GM12878 (cell line): ENCODE data around the gene SULT2A1. TPM values are rescaled to one million over a fixed set of nuclear protein-coding genes. Genes with fewer than 3 reads are reported as not detected.

Experiments used
- ATAC-seq: fragments of 200-7000 bp; cut with Tn5 transposase; 3 replicates; pipeline ENCODE4 v1.9.1; 2020; ENCODE audit warnings: mild to moderate bottlenecking, moderate library complexity
- BruUV-seq: library from RNA; stranded (reverse); fragments of 400-500 nt; replicated peaks from 2 replicates; lab custom pipeline; 2021; lab: Mats Ljungman, UMichigan
- CTCF ChIA-PET: fragments of 300-600 bp; sonication (Branson Sonifier 250); formaldehyde crosslinking; extraction: SDS; loops from one replicate; lab custom pipeline; 2021; ENCODE audit warnings: inconsistent platforms; lab: Yijun Ruan, JAX
- POLR2A ChIA-PET: fragments of 350-600 bp; formaldehyde crosslinking; extraction: SDS; loops from one replicate; lab custom pipeline; 2021; ENCODE audit warnings: inconsistent platforms; lab: Charles Lee
- RAD21 ChIA-PET: fragments of 300-600 bp; sonication (Branson Sonifier 250); formaldehyde crosslinking; loops from one replicate; lab custom pipeline; 2023; ENCODE audit warnings: antibody characterized with exemption; ENCODE audit not compliant: unreplicated experiment; lab: Charles Lee
- SMC1A ChIA-PET: fragments of 300-600 bp; sonication (Branson Sonifier 250); formaldehyde crosslinking; loops from one replicate; lab custom pipeline; 2023; ENCODE audit not compliant: unreplicated experiment, uncharacterized antibody; lab: Charles Lee
- DNase-seq: peaks from one replicate; pipeline ENCODE4 v3.0.0-alpha.2; 2011; ENCODE audit warnings: low read depth, low spot score
- FAIRE-seq: peaks from 3 replicates; lab custom pipeline; 2011; peaks lifted over from hg19 to GRCh38; lab: Jason Lieb, UNC
- H2AFZ ChIP-seq: 2 replicates; pipeline ENCODE4 v1.6.0; 2011; ENCODE audit warnings: low read depth, low read length, control low read depth; ENCODE audit not compliant: control insufficient read depth
- H3K27ac ChIP-seq: 2 replicates; pipeline ENCODE4 v1.5.1; 2011; ENCODE audit warnings: control low read depth; ENCODE audit not compliant: control insufficient read depth, insufficient read depth
- H3K27me3 ChIP-seq, 2 experiments: replicated peaks in 1 of 2; 2 replicates each; pipeline versions ENCODE4 v1.6.0 to v1.6.1; 2011; ENCODE audit warnings: low read length in 1 of 2; ENCODE audit not compliant: control insufficient read depth in 2 of 2, insufficient read depth in 2 of 2
- H3K36me3 ChIP-seq, 2 experiments: 2 replicates each; pipeline ENCODE4 v1.5.1; 2011; ENCODE audit warnings: low read length in 1 of 2; ENCODE audit not compliant: control insufficient read depth in 2 of 2, insufficient read depth in 2 of 2
- H3K4me1 ChIP-seq: 2 replicates; pipeline ENCODE4 v1.6.1; 2011; ENCODE audit warnings: mild to moderate bottlenecking, low read length, moderate library complexity, mixed read lengths; ENCODE audit not compliant: control insufficient read depth, insufficient read depth
- H3K4me2 ChIP-seq: 2 replicates; pipeline ENCODE4 v1.6.0; 2011; ENCODE audit warnings: control low read depth; ENCODE audit not compliant: control insufficient read depth, insufficient read depth
- H3K4me3 ChIP-seq: fragments of 200-600 bp; sonication (generic); 2 replicates; pipeline ENCODE4 v1.5.1; 2016
- H3K79me2 ChIP-seq: 2 replicates; pipeline ENCODE4 v1.6.0; 2011; ENCODE audit warnings: low read length; ENCODE audit not compliant: control insufficient read depth, insufficient read depth
- H3K9ac ChIP-seq: 2 replicates; pipeline ENCODE4 v1.8.0; 2011; ENCODE audit warnings: low read length, control low read depth, mixed read lengths; ENCODE audit not compliant: control insufficient read depth, insufficient read depth
- H3K9me3 ChIP-seq: replicated peaks from 3 replicates; pipeline ENCODE4 v1.5.1; 2011; ENCODE audit warnings: mild to moderate bottlenecking, low read length; ENCODE audit not compliant: control insufficient read depth, insufficient read depth
- H4K20me1 ChIP-seq: 2 replicates; pipeline ENCODE4 v1.6.0; 2011; ENCODE audit not compliant: control insufficient read depth, insufficient read depth
- ASH2L ChIP-seq: fragments of 300-600, 200-600 bp; sonication (generic); IDR thresholded peaks from 2 replicates; pipeline ENCODE4 v1.6.1; 2017; ENCODE audit warnings: low read depth, mild to moderate bottlenecking, borderline replicate concordance
- ATF7 ChIP-seq: fragments of 450-650 bp; IDR thresholded peaks from 2 replicates; pipeline ENCODE4 v1.6.1; 2016; ENCODE audit warnings: low read depth, mild to moderate bottlenecking
- BCL11A ChIP-seq: IDR thresholded peaks from 2 replicates; pipeline ENCODE4 v1.6.1; 2011; ENCODE audit warnings: low read depth, low read length
- CHD1 ChIP-seq: IDR thresholded peaks from 2 replicates; pipeline ENCODE4 v1.6.1; 2012; ENCODE audit warnings: low read depth, low read length, improper control_type of control experiment
- EZH2 ChIP-seq: IDR thresholded peaks from 2 replicates; pipeline ENCODE4 v1.6.1; 2012; ENCODE audit warnings: low read depth, mild to moderate bottlenecking, control low read depth, inconsistent platforms, low read length, borderline replicate concordance; ENCODE audit not compliant: control insufficient read depth
- FOXM1 ChIP-seq: IDR thresholded peaks from 2 replicates; pipeline ENCODE4 v1.6.1; 2012; ENCODE audit warnings: low read depth, mild to moderate bottlenecking, inconsistent platforms, low read length, moderate library complexity
- HDAC2 ChIP-seq: fragments of 200-600 bp; sonication (generic); IDR thresholded peaks from 2 replicates; pipeline ENCODE4 v1.6.1; 2017
- HDAC6 ChIP-seq: fragments of 200-600 bp; sonication (generic); IDR thresholded peaks from one replicate; pipeline ENCODE4 v1.8.0; 2017; ENCODE audit warnings: antibody characterized with exemption; ENCODE audit not compliant: unreplicated experiment
- KDM1A ChIP-seq: fragments of 200-600 bp; sonication (generic); IDR thresholded peaks from 2 replicates; pipeline ENCODE4 v1.6.1; 2016; ENCODE audit warnings: borderline replicate concordance
- MXI1 ChIP-seq: fragments of 150-350 bp; IDR thresholded peaks from 2 replicates; pipeline ENCODE4 v1.6.1; 2011; ENCODE audit warnings: low read depth, mild to moderate bottlenecking, inconsistent platforms, low read length, improper control_type of control experiment
- PML ChIP-seq: IDR thresholded peaks from 2 replicates; pipeline ENCODE4 v1.6.1; 2012; ENCODE audit warnings: low read length, inconsistent platforms
- SRF ChIP-seq, 2 experiments: IDR thresholded peaks; 2 replicates each; pipeline ENCODE4 v1.6.1; 2011; ENCODE audit warnings: low read depth in 2 of 2, low read length in 2 of 2, mild to moderate bottlenecking in 1 of 2, moderate library complexity in 1 of 2
- TARDBP ChIP-seq: IDR thresholded peaks from 2 replicates; pipeline ENCODE4 v1.6.1; 2016; ENCODE audit warnings: borderline replicate concordance
- WGBS: methylation state at CpG from one replicate; pipeline ENCODE4 v1.1.6; 2016; ENCODE audit warnings: low lambda C conversion rate; ENCODE audit not compliant: insufficient replicate concordance, insufficient coverage; ENCODE audit errors: missing lambda C conversion rate; 5-methylcytosine and 5-hydroxymethylcytosine counted together
- in situ Hi-C: fragments of 300-500 bp; cut with MboI; formaldehyde crosslinking; loops from 9 replicates; pipeline ENCODE4 v1.14.3; 2018; ENCODE audit warnings: mixed read lengths
- intact Hi-C: fragments of 100-400 bp; cut with micrococcal nuclease; formaldehyde crosslinking; loops from one replicate; pipeline ENCODE4 v1.14.2; 2022; ENCODE audit not compliant: unreplicated experiment
- polyA plus RNA-seq, 11 experiments: library from polyadenylated mRNA; depleted of rRNA in 4 of 11; unstranded in 6 of 11; stranded (reverse) in 5 of 11; fragments of >200 nt; fragmentation: Nextera tagmentation in 4 of 11; fragmentation: Illumina TruSeq in 1 of 11; extraction: Ambion mirVana in 4 of 11; extraction: Trizol in 1 of 11; gene quantifications; 1 replicate in 1 of 11; 2 replicates in 10 of 11; pipeline versions ENCODE4 v1.2.1 to v1.2.3, GENCODE V29; 2011 to 2016; ENCODE audit warnings: inconsistent platforms in 2 of 11, missing spikeins in 2 of 11, low read depth in 1 of 11
- total RNA-seq, 4 experiments: library from RNA; depleted of rRNA in 3 of 4; stranded (reverse); fragments of >200 nt in 3 of 4; fragmentation: Illumina TruSeq in 1 of 4; extraction: Trizol in 1 of 4; gene quantifications; 2 replicates each; pipeline versions ENCODE4 v1.2.1 to v1.2.3, GENCODE V29; 2013 to 2021
- TF ChIP-seq, protein P1 (sequence below): fragments of 450-650 bp; formaldehyde crosslinking; IDR thresholded peaks from 2 replicates; pipeline ENCODE4 v1.4.0; 2020; ENCODE audit warnings: mild to moderate bottlenecking, moderate library complexity
- TF ChIP-seq, protein P2 (sequence below): IDR thresholded peaks from 2 replicates; pipeline ENCODE4 v1.6.1; 2011; ENCODE audit warnings: mild to moderate bottlenecking, low read depth, low read length, moderate library complexity; ENCODE audit not compliant: insufficient replicate concordance
- TF ChIP-seq, protein P3 (sequence below): fragments of 450-650 bp; IDR thresholded peaks from 2 replicates; pipeline ENCODE4 v1.6.1; 2016; ENCODE audit warnings: mild to moderate bottlenecking, moderate library complexity, borderline replicate concordance

SULT2A1 gene
- total and polyA plus RNA-seq, 10 of the 15 experiments (the other 5 are each of a cell fraction or from before 2014, with no cell fraction given) = 0.13 TPM; not detected in 9

DNA sequence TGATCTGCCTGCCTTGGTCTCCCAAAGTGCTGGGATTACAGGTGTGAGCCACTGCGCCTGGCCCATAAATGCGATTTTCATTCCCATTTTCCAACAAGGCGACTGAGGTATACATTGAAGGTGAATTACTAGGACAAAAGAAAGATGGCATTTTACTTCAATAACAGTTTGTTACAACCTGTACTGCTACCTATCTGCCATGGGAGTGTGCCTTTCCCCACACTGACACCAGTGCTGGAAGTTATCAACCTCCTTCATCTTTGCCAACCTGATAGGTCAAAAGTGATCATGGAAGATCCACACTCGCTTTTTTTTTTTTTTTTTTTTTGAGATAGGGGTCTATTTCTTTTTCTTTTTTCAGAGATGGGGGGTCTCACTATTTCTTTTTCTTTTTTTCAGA is 53.4 kb downstream of the SULT2A1 start (continued):
- TF ChIP-seq, protein P1, sequence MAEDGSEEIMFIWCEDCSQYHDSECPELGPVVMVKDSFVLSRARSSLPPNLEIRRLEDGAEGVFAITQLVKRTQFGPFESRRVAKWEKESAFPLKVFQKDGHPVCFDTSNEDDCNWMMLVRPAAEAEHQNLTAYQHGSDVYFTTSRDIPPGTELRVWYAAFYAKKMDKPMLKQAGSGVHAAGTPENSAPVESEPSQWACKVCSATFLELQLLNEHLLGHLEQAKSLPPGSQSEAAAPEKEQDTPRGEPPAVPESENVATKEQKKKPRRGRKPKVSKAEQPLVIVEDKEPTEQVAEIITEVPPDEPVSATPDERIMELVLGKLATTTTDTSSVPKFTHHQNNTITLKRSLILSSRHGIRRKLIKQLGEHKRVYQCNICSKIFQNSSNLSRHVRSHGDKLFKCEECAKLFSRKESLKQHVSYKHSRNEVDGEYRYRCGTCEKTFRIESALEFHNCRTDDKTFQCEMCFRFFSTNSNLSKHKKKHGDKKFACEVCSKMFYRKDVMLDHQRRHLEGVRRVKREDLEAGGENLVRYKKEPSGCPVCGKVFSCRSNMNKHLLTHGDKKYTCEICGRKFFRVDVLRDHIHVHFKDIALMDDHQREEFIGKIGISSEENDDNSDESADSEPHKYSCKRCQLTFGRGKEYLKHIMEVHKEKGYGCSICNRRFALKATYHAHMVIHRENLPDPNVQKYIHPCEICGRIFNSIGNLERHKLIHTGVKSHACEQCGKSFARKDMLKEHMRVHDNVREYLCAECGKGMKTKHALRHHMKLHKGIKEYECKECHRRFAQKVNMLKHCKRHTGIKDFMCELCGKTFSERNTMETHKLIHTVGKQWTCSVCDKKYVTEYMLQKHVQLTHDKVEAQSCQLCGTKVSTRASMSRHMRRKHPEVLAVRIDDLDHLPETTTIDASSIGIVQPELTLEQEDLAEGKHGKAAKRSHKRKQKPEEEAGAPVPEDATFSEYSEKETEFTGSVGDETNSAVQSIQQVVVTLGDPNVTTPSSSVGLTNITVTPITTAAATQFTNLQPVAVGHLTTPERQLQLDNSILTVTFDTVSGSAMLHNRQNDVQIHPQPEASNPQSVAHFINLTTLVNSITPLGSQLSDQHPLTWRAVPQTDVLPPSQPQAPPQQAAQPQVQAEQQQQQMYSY = no peak
- no peak for TF ChIP-seq CHD1
- TF ChIP-seq FOXM1 = no peak
- no peak for TF ChIP-seq TARDBP
- TF ChIP-seq PML = no peak
- no peak for TF ChIP-seq EZH2

DNA sequence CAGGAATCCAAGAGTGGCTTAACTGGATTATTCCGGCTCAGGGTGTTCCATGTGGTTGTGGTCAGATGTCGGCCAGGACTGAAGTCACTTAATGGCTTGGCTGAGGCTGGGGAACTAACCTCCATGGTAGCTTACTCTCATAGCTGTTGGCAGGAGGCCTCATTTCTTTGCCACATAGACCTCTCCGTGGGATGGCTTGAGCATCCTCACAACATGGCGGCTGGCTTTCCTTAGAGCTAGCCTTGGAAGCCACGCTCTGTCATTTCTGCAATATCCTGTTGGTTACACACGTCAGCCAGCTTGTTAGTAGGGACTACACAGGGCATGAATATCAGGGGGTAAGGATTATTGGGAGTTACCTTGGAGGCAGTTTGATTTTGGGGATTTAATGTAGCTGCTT is 59.3 kb downstream of the SULT2A1 start:
- Histone ChIP-seq H3K79me2 (no peaks in the 10 kb centered on the region), H3K36me3 (no peaks in the 10 kb centered on the region), H2AFZ (no peak overlapping the region), H3K4me2 (no peak overlapping the region), H3K4me3 (no peak overlapping the region), H3K9me3 (no peaks in the 10 kb centered on the region), H3K27me3 (no peaks in the 10 kb centered on the region; a peak in 2 of 4 replicates), H3K4me1 (no peaks in the 10 kb centered on the region), H4K20me1 (no peaks in the 10 kb centered on the region), H3K27ac (no peak overlapping the region), H3K9ac (no peak overlapping the region)
- no peak for FAIRE-seq
- no peak for ATAC-seq
- in situ Hi-C loops = no loop called here
- BruUV-seq = no TSS peak
- RAD21 ChIA-PET = no interaction called here
- WGBS = 61% methylated on average over 6 of the region's 6 CpGs
- CTCF ChIA-PET = no interaction called here
- POLR2A ChIA-PET = no interaction called here
- SMC1A ChIA-PET = interaction anchor here (0.6 kb wide), 1 partner anchor 302 kb away, joined by 3 read pairs; no protein-coding TSS in a partner anchor
- intact Hi-C loops = no loop called here
- no peak for DNase-seq
- TF ChIP-seq KDM1A (no peak), SRF (IDR thresholded peaks at IDR 0.05; ENCODE audit: low read depth in 2 of 2, low read length in 2 of 2) (no peak), ASH2L (no peak), HDAC2 (no peak), ATF7 (no peak), BCL11A (no peak), MXI1 (no peak), HDAC6 (no peak)
- TF ChIP-seq, protein P2, sequence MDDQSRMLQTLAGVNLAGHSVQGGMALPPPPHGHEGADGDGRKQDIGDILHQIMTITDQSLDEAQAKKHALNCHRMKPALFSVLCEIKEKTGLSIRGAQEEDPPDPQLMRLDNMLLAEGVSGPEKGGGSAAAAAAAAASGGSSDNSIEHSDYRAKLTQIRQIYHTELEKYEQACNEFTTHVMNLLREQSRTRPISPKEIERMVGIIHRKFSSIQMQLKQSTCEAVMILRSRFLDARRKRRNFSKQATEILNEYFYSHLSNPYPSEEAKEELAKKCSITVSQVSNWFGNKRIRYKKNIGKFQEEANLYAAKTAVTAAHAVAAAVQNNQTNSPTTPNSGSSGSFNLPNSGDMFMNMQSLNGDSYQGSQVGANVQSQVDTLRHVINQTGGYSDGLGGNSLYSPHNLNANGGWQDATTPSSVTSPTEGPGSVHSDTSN = no peak
- TF ChIP-seq, protein P3, sequence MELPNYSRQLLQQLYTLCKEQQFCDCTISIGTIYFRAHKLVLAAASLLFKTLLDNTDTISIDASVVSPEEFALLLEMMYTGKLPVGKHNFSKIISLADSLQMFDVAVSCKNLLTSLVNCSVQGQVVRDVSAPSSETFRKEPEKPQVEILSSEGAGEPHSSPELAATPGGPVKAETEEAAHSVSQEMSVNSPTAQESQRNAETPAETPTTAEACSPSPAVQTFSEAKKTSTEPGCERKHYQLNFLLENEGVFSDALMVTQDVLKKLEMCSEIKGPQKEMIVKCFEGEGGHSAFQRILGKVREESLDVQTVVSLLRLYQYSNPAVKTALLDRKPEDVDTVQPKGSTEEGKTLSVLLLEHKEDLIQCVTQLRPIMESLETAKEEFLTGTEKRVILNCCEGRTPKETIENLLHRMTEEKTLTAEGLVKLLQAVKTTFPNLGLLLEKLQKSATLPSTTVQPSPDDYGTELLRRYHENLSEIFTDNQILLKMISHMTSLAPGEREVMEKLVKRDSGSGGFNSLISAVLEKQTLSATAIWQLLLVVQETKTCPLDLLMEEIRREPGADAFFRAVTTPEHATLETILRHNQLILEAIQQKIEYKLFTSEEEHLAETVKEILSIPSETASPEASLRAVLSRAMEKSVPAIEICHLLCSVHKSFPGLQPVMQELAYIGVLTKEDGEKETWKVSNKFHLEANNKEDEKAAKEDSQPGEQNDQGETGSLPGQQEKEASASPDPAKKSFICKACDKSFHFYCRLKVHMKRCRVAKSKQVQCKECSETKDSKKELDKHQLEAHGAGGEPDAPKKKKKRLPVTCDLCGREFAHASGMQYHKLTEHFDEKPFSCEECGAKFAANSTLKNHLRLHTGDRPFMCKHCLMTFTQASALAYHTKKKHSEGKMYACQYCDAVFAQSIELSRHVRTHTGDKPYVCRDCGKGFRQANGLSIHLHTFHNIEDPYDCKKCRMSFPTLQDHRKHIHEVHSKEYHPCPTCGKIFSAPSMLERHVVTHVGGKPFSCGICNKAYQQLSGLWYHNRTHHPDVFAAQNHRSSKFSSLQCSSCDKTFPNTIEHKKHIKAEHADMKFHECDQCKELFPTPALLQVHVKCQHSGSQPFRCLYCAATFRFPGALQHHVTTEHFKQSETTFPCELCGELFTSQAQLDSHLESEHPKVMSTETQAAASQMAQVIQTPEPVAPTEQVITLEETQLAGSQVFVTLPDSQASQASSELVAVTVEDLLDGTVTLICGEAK = no peak
